Activated CD4-positive, alpha-beta T cell treated with anti-CD3 and anti-CD28 coated beads, Interleukin-2, Interleukin-6, amounts not matched to agents 100 ng/mL and 50 ng/mL, durations not matched to agents 16 hours and 8 hours (primary cell): ENCODE data around the gene COX7A2L.
A peak's percentile ranks its signal among the peaks of the same experiment; 100 is the strongest.
"Not testable (repeated sequence)": the region's sequence is repeated elsewhere in the genome, so short reads cannot be mapped to it uniquely, and the experiment has no call there.

Experiments
- DNase-seq: peaks from one replicate; pipeline ENCODE4 v3.0.0-alpha.2; 2020

The COX7A2L gene

GRCh38 chr2:42366411-42366810 lies 5.4 kb upstream of the COX7A2L start:
- DNase-seq: no peak

DNA sequence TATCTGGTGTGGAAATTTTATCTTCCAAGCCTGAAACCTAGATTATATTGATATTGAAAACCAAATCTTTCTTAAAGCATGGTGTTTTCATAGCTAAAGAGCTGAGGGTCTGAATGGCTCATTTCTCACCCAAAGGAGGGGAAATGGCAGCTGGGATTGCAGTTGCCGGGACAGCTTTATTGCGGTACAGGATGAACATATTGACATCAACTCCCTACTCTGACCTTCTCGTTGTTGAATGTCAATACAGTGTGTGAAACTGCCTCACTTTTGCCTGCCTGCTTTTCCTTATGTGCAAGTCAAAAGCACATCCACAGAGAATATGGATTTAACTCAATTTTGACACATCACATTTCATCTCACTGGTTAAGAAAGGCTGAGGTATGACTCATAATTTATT lies 3.6 kb upstream of the COX7A2L start:
- DNase-seq: no peak

DNA sequence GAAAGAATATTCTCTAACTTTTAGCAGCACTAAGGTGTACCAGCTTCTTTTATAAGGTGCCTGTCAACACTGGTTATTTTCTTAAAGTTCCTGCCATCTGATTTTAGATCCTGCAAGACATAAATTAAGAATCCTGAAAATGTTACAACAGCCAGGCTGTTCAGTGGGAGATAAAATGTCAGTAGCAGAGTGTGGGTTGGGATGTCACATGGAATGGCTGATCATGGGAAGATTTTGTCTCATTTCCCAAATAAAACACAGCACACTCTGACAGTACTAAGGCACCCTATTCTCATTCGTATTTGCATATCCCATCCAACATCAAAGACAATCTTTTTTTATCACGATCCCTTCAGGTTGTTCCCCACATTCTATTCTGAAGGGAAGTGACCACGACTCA lies 2.4 kb upstream of the COX7A2L start:
- DNase-seq: no peak

DNA sequence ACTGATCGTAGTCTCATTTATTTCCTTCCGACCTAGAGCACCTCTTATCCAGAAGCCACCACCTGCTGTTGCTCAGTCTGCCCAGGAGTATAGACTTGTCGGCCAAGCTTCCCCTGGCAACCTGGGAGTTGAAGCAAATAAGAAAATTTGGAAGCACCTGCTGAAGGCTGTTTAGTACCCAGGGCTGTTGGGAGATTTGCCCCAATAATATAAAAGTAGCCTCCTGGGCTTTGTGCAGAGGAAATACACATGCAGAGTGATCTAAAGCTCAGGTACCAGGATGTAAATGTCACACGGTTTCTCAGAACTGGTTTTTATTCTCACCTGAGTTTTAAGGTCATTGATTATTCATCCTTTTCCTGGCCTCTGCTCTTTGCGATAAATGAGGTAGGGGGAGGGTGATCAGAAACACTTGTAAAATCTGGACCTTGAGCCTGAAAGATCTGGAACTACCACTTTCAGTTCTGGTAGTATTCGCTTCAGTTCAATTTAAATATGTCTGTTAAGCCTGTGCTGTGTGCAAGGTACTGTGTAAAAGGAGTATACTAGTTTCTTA lies 789 bp upstream of the COX7A2L start:
- DNase-seq: no peak

DNA sequence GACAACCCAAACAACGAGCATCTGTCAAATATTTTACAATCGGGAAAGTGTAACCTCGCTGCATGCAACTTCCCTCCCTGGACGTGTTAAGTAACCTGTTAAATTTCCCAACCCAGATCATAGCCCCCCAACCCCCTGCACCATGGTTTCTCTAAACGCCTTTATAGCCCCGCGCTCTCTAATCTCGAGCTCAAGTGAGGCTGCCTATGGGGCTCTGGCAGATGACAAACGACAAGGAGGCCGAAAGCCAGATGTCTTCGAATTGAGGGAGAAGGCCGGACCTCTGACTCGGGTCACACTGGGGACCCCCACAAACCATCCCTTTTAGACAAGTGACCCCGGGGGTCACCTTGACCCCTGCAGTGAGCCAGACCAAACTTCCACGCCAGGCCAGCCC lies 526 bp downstream of the COX7A2L start:
- no peak for DNase-seq

- peak; percentile 54 for DNase-seq
Measured at GRCh38 chr2:42359965-42360483, 993 bp downstream of the COX7A2L start.

GRCh38 chr2:42359304-42359964 lies 1.6 kb downstream of the COX7A2L start:
- peak; percentile 46 for DNase-seq

DNA sequence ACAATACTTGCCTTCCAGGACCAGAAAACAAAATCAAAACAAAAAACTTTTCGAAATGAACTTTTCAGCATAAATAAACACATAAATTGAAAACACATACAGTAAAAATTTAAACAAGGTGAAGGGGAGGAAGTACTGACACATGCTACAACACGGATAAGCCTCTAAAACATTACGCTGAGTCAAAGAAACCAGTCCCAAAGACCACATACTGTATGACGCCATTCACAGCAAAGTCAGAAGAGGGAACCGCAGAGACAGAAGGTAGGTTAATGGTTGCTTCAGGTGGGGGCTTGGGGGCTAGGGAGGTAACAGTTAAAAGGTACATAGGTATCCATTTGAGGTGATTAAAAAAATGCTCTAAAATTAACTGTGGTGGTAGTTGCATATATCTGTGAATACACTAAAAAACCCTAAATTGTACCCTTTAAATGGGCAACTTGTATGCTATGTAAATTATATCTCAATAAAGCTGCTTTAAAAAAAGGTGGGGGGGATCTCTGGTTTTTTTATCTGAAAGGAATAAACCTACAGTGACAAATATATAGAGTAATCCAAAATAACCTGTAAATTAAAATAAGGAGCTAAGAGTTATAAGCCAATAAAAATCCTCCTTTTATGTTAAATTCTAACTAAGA lies 7.1 kb downstream of the COX7A2L start:
- DNase-seq: peak; percentile 27

DNA sequence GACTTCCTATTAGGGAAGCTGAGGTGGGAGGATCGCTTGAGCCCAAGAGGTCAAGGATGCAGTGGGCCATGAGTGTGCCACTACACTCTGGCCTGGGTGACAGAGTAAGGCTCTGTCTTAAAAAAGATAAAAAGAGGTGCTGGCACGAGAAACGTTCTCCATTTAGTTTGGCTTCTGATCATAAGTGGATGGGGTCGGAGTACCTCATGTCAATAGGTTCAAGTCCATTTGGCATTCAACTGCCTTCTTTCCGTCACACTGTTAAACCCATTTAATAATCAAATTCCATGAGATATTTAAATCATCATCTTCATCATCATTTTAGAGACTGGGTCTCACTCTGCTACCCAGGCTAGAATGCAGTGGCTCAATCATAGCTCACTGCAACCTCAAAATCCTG lies 9.2 kb downstream of the COX7A2L start:
- DNase-seq: no peak

DNA sequence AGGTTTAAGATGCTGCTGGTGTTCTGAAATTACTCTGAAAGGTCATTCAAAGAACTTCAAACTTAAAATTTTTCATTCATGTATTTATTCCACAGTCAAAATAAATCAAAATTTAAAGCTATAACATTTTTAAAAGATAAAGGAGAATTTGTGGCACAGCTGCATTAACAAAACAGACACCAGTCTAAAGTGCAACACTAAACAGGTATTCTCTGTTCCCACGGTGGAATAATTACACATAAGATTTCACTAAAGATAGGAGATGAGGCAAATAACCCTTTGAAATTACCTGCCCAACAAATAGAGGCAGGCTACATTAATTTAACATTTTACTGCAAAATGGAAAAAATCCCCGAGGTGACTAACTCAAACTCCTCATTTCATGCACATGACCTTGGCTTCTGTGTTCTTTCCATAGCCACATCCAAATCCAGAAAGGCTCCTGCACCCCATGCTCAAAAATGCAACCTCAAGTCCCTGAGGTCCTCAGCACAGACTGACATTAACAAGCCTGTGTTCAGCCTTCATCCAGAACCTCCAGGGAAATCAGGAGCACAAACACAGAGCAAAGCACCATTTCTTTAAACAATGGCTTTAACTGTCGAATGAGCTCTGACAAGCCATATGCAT lies 10.5 kb downstream of the COX7A2L start:
- no peak for DNase-seq

- no peak for DNase-seq
Measured at GRCh38 chr2:42348113-42348805, 12.8 kb downstream of the COX7A2L start.

- DNase-seq: not testable (repeated sequence)
Measured at GRCh38 chr2:42347518-42347917, 13.5 kb downstream of the COX7A2L start.

DNA sequence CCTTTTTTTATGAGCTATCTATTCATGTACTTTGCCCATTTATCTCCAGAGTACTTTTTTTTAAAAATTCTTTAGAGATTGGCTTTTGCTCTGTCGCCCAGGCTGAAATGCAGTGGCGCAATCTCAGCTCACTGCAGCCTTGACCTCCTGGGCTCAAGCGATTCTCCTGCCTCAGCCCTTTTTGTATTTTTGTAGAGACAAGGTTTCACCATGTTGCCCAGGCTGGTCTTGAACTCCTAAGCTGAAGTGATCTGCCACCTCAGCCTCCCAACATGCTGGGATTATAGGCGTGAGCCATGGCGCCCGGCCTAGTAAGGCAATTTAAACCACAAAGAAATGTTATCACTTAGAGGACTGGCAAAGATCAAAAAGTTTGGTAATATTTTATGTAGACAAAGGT lies 14.2 kb downstream of the COX7A2L start:
- DNase-seq: not testable (repeated sequence)

- no peak for DNase-seq
Measured at GRCh38 chr2:42345986-42346385, 15.0 kb downstream of the COX7A2L start.

- DNase-seq: no peak
Measured at GRCh38 chr2:42342795-42343241, 18.2 kb downstream of the COX7A2L start.

- DNase-seq: peak; percentile 46
Measured at GRCh38 chr2:42342061-42342794, 18.8 kb downstream of the COX7A2L start.

DNA sequence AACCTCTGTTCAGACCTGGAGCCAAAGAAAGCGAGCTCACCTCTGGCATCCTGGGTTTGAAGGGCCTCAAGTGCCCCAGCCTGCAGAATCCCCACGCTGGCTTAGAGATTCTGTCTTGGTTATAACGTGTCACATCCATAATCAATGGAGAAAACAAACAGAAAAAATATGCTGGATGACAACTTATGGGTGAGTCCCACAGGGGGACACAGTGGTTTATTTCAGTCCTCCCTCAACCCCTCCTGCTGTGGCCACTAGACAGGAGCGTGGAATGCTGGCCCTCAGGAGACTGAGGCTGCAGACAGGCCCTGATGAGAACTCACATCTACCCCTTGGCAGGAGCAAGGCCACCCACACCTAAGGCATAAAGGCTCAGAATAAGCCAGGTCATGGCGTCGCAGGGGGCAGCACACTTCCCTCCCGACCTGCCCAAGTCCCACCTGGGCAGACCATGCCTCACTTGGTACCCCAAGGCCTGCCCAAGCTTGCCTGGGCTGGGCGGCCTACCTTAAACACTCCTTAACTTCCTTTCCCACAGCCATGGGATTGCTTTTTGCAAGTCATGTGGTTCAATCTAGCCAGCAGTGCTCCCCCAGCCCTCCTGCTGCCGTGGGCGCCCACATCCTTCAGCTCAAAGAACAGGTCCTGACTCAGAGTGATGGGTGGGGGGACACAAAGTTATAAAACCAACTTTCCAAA lies 19.9 kb downstream of the COX7A2L start:
- no peak for DNase-seq

DNA sequence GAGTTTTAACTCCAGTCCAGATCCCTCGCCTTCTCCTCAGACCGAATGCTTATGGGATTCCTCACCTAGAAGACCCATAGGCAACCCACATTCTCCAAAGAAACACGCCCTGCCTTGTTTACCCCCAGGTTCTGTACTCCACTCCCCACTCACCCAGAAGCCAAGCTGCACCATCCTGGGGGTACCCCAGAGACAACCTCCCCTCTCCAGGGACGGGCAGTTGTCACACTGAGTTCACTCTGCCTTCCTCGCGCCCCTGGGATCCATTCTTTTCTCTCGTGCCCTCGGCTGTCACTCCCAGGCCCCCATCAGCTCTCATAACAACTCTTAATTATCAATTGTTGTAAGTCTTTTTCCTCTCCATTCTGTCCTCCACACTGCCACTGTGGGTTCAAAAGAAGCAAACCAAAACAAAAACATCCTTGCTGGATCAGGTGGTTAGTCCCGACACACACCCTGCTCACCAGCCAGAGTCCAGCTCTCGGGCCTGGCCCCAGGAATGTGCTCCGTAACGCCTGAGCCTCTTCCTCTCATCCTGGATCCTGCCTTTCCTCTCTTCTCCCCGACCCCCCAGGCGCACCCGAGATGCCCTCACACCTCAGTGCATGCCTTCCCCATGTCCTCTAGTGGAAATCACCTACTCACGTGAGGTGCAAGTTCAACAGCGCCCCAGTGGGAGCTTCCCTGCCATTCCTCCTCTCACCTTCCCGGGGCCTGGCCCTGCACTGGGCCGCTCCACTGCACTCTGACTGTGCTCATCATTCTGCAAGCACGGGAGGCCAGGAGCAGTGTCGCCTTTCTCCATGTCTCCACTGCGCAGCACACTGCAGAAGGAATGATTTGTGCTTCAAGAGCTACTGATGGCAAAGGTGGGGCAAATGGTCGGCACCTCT lies 20.7 kb downstream of the COX7A2L start:
- no peak for DNase-seq

DNA sequence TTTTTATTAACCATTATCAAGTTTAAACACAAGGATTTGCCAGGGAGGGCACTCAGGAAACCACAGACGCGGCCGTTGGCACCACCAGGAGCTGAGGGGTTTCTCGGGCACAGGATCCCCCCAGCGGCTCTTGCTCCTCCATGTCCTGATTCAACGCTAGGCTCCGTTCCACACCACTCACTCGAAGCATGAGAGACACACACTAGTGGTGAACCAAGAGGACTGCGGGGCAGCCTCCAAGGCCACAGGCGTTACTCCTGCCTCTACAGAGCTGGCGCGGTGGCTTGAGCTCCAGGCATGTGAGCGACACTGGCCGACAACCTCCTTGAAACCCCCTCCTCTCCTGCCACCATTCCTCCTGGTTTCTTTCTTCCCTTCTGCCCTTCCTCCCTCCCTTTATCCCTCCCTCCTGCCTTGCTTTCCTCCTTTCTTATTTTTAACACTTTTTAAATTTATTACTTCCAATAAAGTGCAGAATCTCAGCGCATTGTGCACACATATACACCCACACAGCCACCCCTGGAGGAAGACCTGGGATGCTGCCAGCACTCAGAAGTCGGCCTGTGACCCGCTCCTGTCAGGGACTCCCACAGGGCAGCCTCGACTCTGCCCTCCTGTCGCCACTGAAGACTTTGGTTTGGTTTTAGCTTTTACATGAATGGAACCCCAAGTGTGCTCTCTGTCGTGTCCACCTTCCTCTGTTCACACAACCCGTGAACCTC lies 21.7 kb downstream of the COX7A2L start:
- DNase-seq: no peak
